Measurements from ENCODE around the gene ULK3.
"Not testable (repeated sequence)": the region's sequence is repeated elsewhere in the genome, so short reads cannot be mapped to it uniquely, and the experiment has no call there.

Gene ULK3, protein sequence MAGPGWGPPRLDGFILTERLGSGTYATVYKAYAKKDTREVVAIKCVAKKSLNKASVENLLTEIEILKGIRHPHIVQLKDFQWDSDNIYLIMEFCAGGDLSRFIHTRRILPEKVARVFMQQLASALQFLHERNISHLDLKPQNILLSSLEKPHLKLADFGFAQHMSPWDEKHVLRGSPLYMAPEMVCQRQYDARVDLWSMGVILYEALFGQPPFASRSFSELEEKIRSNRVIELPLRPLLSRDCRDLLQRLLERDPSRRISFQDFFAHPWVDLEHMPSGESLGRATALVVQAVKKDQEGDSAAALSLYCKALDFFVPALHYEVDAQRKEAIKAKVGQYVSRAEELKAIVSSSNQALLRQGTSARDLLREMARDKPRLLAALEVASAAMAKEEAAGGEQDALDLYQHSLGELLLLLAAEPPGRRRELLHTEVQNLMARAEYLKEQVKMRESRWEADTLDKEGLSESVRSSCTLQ

DNA sequence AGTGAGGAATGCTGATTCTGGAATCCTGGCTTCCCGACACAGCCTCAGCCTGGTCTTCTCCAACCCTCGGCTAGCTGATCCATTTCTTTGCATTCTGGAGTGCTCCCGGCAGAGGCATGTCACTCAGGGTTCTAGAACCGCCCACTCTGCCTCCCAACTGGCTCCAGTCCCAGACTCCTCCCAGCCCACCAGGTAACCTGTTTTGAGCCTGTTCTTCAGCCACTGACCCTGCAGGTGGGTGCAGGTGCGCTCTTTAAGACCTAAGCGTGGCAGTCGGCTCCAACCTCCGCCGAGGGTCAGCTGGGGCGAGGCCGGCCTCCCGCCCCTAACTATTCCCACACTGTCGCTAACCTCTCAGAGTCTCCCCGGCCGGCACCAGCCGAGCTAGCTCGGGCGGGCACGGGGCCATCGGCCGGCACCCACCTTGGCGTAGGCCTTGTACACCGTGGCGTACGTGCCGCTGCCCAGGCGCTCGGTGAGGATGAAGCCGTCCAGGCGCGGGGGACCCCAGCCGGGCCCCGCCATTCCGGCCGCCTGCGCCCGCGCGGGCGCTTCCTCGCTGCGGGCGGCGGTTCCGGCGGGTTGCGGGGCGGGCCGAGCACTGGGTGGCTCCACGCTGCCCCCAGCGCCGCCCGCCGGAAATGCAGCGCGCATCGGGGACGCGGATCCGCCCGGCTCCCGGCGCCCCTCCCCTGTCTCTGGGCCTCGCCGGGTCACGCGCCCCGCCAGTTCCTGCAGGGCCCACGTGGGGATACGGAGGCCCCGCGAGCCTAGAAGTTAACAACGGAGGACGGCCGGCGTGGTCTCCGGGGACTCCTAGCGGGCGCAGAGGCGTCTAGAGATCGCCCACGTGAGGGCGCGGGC lies at the start of gene ULK3:
Gene ULK3 (minus strand): TSS at position 576 of the 864 bp plus-strand sequence. CDS start 51 bp downstream, at position 525.
- DNase-seq (ENCODE audit: low read depth in 2 of 2), result peak; percentile 86 to 90

DNA sequence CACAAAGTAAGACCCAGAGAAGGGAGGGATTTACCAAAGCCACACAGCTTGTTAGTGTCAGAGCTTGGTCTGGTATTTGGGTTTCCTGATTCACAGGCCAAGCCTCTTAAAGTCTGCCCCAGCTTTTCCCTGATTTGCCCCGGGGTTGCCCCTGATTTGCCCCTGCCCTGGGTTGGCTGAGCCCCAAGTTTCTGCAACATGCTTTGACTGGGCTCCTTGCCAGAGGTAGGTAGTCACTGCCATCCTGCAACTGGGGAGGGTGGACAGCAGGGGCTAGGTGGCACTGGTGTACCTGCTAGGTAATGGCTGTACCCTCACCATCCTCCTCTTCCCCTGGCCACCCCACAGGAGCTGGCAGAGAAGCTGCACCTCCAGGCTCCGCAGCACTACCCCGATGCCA lies 49.4 kb upstream of the ULK3 start:
- DNase-seq (ENCODE audit: low read depth in 2 of 2), result no peak

DNA sequence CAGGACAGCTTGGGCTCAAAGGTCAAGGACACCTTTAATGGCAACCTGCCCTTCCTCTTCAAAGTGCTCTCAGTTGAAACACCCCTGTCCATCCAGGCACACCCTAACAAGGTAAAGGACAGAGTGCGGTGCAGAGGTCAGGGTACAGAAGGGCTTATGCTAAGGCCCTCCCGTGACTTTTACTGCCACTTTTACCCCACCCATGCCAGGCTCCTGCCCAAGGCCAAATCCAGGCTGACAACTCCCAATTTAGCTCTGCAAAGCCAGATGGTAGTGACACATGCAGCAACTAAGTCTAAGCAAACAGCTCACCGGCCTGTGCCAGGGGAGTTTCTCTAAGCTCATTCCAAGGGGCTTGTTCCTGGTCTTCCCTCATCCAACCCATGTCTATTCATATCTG lies 48.5 kb upstream of the ULK3 start:
- DNase-seq (ENCODE audit: low read depth in 2 of 2), result no peak

DNA sequence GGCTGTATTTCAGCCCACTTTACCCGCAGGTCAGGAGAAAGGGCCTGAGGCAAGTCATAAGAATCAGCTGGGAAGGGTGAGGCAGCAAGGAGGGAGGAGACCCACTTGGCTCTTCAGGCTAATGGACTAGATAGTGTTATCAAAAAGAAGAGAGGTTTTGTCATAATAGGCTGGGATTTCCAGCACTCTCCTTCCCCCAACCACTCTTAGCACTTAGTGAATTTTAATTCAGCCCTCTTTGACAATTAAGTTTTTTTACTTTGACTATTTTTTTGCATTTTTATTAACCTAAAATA lies 47.7 kb upstream of the ULK3 start:
- DNase-seq (ENCODE audit: low read depth in 2 of 2), result no peak

DNA sequence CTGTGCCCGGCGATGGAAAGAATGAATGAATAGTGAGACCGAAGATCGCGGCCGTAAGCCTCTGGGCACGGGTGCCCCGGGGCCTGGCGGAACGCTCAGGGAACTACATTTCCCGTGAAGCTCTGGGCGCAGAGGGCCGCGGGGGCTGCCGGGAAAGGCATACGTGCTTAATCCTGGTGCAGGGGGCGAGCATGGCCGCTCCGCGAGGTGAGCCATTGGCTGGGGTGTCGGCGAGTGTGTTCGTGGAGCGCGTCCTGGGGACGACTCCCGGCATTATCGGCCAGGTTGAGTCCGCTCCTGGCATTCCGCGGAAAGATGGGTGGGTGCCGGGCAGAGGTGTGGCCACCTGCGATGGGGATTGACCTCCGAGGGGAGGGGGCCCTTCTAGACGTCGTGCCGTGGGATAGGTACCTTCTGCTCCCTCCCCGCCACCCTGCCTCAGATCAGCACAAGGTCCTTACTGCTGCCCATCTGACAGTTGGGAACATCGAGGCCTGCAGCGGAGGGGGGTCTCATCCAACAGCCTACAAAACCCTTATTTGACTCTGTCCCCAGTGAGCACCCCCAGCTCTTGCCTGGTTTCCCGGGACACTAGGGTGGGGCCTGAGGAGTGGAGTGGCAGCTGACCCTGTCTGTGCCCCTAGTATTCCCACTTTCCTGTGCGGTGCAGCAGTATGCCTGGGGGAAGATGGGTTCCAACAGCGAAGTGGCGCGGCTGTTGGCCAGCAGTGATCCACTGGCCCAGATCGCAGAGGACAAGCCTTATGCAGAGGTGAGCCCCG lies 47.1 kb upstream of the ULK3 start, which contains the start of gene MPI:
Gene MPI (plus strand): TSS at position 160 of the 782 bp plus-strand sequence. CDS start 32 bp downstream, at position 192.
- DNase-seq (ENCODE audit: low read depth in 2 of 2), result peak; percentile 85 to 88

DNA sequence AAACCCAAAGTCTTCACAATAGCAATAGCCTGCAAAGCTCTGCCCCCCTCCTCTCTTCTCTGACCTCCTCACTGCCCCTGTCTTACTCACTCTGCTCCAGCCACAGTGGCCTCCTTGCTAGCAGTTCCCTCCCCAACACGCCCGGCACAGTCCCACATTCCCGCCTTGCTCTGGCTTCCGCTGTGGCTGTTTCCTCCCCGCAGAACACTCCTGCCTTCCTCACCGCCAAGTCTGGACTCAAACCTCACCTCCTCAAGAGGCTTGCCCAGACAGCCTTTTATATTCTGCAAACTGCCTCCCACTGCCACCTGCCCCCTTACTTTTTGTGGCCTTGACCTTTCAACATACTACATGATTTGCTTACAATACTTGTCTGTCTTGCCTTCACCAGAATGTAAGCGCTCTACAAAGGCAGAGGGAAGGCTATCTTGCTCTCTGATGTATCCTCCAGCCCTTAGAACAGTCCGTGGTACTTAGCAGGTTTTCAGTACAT lies 46.5 kb upstream of the ULK3 start:
- no peak for DNase-seq (ENCODE audit: low read depth in 2 of 2)

DNA sequence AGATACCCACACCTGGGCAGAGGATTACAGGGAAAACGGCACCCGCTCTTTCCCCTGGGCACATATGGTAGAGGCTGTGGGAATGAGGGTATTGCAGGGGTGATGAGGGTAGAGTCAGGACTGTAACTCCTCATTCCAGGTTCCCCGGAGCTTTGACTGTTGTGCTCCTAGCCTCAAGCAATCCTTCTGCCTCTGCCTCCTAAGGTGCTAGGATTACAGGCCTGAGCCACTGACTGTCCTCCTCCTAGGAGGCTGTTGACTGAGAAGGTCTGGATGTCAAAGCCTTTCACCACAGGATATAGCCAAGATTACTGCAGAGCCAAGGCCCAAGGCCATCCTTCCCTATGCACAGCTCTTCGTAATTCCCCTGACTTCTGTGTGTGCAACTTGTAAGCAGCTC lies 45.8 kb upstream of the ULK3 start:
- no peak for DNase-seq (ENCODE audit: low read depth in 2 of 2)

DNA sequence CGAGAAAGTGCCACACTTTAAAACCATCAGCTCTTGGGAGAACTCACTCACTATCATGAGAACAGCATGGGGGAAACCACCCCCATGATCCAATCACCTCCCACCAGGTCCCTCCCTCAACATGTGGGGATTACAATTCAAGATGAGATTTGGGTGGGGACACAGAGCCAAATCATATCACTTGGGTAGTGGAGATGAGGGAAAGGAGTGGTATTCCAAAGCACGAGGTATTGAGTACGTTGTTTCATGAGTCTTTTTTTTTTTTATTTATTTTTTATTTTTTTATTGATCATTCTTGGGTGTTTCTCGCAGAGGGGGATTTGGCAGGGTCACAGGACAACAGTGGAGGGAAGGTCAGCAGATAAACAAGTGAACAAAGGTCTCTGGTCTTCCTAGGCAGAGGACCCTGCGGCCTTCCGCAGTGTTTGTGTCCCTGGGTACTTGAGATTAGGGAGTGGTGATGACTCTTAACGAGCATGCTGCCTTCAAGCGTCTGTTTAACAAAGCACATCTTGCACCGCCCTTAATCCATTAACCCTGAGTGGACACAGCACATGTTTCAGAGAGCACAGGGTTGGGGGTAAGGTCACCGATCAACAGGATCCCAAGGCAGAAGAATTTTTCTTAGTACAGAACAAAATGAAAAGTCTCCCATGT lies 44.7 kb upstream of the ULK3 start:
- not testable (repeated sequence) for DNase-seq (ENCODE audit: low read depth in 2 of 2)

DNA sequence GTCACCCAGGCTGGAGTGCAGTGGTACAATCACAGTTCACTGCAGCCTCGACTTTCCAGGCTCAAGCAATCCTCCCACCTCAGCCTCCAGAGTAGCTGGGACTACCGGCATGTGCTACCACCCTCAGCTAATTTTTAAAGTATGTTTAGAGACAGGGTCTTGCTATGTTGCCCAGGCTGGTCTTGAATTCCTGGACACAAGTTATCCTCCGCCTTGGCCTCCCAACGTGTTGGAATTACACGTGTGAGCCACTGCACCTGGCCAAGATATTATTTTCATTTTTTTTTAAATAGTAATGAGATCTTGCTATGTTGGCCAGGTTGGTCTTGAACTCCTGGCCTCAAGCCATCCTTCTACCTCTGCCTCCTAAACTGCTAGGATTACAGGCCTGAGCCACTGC lies 42.5 kb upstream of the ULK3 start:
- no peak for DNase-seq (ENCODE audit: low read depth in 2 of 2)

DNA sequence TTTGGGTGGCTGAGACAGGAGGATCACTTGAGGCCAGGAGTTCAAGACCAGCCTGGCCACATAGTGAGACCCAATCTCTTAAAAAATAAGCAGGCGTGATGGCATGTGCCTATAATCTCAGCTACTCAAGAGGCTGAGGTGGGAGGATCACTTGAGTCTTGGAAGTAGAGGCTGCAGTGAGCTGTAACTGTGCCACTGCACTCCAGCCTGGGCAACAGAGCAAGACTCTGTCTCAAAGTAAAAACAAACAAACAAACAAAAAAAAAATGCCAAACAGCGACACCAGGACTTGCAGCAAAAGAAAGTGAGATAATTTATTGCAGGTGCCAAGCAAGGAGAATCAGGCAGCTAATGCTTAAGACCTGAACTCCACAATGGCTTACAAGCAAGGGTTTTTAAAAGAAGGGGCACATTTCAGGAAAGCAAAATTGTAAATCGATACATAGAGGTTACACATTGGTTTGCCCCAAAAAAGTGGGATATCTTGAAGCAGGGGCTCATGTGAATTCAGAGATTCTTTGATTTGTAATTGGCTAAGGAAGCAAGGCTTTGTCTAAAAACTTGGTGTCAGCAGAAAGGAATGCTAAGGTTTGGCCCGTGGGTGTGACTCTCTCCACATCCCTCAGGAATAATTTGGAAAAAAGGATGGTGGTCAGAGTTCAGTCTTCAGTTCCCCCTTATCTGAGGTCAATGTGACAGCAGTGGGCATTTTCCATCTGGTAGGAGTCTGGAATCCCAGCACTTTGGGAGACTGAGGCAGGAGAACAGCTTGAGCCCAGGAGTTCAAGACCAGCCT lies 41.7 kb upstream of the ULK3 start:
- no peak for DNase-seq (ENCODE audit: low read depth in 2 of 2)

DNA sequence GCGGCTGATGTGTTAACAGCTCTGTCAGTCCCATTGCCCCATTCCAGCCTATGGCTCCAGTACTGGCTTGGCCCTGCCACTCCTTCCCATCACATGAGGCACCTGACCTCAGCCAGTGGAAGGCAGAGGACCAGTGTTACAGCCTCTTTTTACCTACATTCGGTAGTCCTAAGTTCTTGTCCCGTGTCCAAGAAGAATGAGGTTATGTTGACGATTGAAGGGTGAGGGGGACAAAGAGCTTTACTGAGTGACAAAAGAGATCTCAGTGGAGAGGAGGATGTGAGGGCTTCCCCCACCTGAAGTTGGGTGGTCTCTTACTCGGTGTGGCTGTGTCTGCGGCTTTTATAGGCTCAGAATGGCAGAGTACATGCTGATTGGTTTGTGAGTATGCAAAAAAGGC lies 39.6 kb upstream of the ULK3 start:
- DNase-seq (ENCODE audit: low read depth in 2 of 2), result no peak

DNA sequence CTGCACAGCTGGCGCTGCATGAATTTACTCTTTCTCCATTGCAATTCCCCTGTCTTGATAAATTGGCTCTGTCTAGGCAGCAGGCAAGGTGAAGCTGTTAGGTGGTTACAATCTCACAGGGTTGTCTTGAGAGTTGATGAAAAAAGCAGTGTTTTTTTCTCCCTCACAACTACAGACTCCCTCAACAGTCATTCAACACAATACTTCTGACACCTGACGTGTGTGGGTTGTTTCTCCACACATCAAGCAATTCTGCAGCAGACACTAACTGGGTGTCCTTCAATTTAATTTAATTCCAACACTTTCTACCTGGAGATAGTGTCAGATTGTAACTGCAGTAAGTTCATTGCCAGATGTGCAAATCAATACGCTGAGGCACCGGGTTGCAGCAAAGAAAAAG lies 35.3 kb upstream of the ULK3 start:
- no peak for DNase-seq (ENCODE audit: low read depth in 2 of 2)

DNA sequence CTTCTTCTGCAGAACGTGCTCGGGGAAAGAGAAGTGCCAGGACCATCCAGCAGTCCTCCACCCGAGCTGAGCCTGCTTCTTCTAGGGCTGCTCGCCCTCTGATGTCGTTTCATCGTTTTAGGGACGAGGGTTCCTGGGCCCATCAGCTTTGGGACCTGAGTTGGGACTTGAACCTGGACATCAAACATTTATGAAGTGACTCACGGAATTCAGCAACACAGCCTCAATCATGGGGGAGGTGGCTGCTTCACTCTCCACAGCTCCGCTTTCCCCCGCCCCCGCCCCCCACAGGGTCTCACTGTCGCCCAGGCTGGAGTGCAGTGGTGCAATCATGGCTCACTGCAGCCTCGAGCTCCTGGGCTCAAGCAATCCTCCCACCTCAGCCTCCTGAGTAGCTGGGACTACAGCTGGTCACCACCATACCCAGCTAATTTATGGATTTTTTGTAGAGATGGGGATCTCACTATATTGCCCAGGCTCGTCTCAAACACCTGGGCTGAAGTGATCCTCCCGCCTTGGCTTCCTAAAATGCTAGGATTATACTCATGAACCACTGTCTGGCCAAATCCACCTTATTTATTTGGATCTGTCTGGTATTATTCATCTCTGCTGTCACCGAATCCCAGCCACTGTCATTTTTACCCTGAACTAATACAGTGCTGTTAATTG lies 30.9 kb upstream of the ULK3 start:
- no peak for DNase-seq (ENCODE audit: low read depth in 2 of 2)

DNA sequence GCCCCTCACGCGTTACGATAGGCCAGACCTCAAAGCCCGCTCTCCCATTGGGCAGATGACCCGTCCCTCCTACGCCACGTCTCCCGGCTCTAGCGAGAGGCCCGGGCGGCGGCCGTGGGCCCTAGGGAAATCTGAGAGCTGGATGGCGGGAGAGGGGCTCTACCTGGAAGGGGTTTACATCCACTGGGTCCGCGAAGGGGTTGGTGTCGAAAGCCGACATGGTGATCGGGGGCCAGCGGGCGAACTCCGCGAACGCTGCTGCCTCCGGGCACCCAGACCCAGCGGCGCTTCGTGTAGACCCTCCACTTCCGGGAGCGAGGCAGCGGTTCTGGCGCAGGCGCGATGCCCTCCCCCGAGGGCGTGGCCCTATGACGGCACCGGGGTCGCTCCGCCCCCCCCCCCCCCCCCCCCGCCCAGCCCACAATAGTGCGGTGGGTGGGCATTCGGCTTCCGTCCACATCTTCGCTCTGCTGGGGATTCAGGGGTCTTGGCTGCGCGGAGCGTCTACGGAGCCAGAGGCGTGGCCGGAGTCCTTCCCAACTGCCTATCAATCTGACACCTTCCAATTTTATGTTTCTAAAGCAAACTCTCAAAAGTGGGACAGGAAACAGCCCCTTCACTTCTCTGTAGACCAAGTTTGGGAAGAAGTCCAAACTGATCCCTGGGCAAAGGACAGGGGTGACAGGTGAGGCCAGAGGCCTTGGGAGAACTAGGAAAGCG lies 30.2 kb upstream of the ULK3 start, which contains the start of gene SCAMP2:
Gene SCAMP2 (minus strand): TSS at position 330 of the 720 bp plus-strand sequence. CDS start 110 bp downstream, at position 220.
- peak; percentile 86 to 89 for DNase-seq (ENCODE audit: low read depth in 2 of 2)

DNA sequence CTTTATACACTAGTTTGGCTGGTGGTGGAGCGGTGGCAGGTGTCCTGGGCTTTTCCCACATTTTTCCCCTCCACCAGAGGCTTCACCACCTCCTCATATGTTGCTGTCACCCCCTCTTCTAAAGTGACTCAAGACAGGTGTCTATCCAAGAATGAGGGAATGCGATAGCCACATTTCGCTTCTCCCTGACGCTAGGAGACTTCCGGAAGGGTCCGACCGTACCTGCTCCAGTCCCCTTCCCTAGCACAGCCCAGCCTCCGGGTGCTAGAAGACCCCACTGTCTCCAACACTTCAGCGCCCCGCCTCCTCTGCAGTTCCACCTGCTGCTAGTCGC lies 29.7 kb upstream of the ULK3 start:
- no peak for DNase-seq (ENCODE audit: low read depth in 2 of 2)

DNA sequence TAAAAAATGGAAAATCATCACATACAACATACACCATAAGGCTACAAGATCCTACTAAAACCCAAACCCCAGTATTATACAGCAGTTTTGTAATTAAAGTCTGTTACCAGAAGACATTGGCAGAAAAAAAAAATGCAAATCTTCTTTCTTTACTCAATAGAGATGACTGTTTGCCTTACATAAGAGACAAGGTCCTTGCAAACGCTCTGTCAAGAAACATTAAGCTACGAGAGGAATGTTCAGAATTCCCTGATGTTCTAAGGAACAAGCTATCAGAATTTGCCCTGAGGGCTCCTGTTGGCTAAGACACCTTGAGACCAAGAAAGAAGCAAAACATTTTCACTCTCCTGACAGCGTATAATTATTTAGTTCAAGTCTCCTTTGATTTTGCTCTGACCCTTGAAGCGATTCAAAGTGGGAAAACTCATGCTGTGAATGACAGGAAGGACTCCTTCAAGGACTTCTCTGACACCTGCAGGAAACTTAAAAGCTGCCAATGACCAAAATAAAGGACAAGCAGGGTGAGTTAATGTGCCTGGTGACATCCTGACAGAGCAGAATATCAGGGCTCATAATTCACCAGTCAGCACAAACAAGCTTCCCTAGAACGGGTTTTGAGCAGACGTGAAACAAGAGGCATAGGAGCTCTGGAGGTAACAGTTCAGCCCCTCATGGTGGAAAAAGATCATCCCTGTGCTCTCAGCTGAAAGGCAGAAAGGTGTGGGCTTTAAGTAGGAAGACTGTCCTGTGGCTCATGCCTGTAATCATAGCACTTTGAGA lies 27.7 kb upstream of the ULK3 start:
- no peak for DNase-seq (ENCODE audit: low read depth in 2 of 2)

DNA sequence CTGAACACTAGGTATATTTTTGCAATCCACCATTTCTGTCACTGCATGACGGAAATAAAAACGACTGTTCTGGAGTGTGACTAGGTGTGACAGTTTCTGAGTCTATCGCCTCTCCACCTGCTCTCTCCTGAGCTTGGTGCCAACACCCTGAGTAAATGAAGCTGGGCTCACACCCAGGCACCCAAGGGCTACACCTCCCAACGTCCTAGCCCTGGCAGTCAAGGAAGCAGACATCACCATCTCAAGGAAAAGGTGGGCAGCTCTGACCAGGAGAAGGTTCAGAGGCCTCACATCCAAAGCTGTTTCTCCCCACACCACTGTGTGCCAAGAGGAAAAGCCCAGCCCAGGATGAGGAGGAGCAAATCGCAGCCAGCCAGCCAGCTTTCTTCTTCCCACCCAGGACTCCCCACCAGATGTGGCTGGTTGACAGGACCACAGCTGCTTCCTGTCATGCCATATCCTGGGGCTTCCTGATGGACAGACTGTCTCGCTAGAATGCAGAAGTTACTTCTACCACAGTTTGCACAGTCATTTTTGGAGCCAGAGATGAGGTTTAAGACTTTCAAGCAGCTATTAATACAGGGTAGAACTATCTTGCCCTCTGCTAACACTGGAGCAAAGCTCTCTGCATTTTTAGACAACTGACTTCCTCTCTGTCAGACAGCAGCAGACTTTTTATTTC lies 26.9 kb upstream of the ULK3 start:
- no peak for DNase-seq (ENCODE audit: low read depth in 2 of 2)

DNA sequence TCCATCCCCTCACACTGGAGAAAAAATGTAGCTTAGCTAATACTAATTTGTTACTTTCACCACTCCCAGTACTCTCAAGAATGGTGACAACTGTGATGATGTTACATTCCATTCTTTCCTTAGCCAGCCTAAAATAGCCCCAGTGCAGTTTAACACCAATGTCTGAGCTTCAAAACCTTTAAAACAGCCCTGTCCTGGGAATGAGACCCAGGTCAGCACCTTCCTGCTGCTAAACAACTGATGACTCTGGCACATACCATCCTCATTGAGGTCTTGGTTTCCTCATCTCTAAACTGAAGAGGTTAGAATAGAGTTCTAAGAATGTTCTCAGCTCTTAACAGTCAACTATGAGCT lies 26.4 kb upstream of the ULK3 start:
- DNase-seq (ENCODE audit: low read depth in 2 of 2), result no peak
